Measurements from ENCODE around the gene MCF2L2.

- no peak for TF ChIP-seq CTCF (IDR thresholded peaks at IDR 0.05)
- no peak for TF ChIP-seq EP300 (IDR thresholded peaks at IDR 0.05)
- TF ChIP-seq POLR2A (IDR thresholded peaks at IDR 0.05) = no peak
Measured at GRCh38 chr3:183475016-183475763, 46.8 kb upstream of the MCF2L2 start.
